ENCODE measurements around the gene ITSN2. TPM values are rescaled to one million over a fixed set of nuclear protein-coding genes. Genes with fewer than 3 reads are reported as not detected.

Gene ITSN2
- total and polyA plus RNA-seq, 2 donors (not counting 1 experiment from before 2014, with no cell fraction given) = 23.1 to 43.4 TPM

DNA sequence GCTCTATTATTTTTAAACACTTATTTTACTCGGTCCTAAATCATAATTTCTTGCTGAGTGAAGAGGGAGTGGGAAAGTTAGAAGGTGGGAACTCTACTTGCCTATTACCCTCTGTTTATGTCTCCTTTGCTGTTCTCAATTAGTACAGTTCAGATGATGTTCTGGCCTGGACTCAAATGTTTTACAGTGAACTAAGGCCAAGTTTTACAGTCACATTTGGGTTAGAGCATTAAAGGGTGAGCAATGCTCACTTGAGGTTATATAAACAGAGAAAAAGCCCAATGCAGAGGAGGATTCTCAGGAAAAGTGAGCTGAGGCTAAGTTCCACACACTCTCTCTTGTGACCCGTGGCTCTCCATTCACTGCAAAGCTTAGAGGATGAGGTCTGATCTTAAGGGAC, 52.4 kb downstream of the ITSN2 start:
- Histone ChIP-seq H3K4me1 (ENCODE audit: control insufficient read depth, extremely low read depth, insufficient read depth, low read length) (no peaks in the 10 kb centered on the region), H3K4me2 (ENCODE audit: extremely low read depth, insufficient read depth, low read length) (no peak overlapping the region), H3K9me3 (ENCODE audit: control insufficient read depth, insufficient read depth, low read depth, low read length) (no peaks in the 10 kb centered on the region), H3K27ac (ENCODE audit: insufficient read depth, low read length) (no peak overlapping the region), H3K27me3 (ENCODE audit: control insufficient read depth, insufficient read depth, low read length) (no peaks in the 10 kb centered on the region), H3K9ac (ENCODE audit: insufficient read depth, low read length) (no peak overlapping the region), H3K36me3 (ENCODE audit: control insufficient read depth, insufficient read depth, low read length) (no peaks in the 10 kb centered on the region), H4K20me1 (ENCODE audit: control insufficient read depth, extremely low read depth, insufficient read depth, low read length) (no peaks in the 10 kb centered on the region), H3K79me2 (ENCODE audit: control insufficient read depth, insufficient read depth, low read length) (no peaks in the 10 kb centered on the region), H3K4me3 (replicated peaks in 1 of 4; ENCODE audit: control extremely low read depth in 1 of 4, insufficient read depth in 1 of 4, low read depth in 3 of 4, low read length in 4 of 4) (no peak overlapping the region), H2AFZ (ENCODE audit: low read length) (no peak overlapping the region)
- DNase-seq (ENCODE audit: low read depth in 2 of 2) = peak in 1 of 2 donors; percentile 55
- no peak for TF ChIP-seq EZH2 (IDR thresholded peaks at IDR 0.05; ENCODE audit: low read length, missing control alignments)
- TF ChIP-seq, protein P1, sequence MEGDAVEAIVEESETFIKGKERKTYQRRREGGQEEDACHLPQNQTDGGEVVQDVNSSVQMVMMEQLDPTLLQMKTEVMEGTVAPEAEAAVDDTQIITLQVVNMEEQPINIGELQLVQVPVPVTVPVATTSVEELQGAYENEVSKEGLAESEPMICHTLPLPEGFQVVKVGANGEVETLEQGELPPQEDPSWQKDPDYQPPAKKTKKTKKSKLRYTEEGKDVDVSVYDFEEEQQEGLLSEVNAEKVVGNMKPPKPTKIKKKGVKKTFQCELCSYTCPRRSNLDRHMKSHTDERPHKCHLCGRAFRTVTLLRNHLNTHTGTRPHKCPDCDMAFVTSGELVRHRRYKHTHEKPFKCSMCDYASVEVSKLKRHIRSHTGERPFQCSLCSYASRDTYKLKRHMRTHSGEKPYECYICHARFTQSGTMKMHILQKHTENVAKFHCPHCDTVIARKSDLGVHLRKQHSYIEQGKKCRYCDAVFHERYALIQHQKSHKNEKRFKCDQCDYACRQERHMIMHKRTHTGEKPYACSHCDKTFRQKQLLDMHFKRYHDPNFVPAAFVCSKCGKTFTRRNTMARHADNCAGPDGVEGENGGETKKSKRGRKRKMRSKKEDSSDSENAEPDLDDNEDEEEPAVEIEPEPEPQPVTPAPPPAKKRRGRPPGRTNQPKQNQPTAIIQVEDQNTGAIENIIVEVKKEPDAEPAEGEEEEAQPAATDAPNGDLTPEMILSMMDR (conservative IDR thresholded peaks at IDR 0.05 in 1 of 2, IDR thresholded peaks at IDR 0.05 in 1 of 2; ENCODE audit: low read depth in 1 of 2, low read length in 2 of 2) = no peak

DNA sequence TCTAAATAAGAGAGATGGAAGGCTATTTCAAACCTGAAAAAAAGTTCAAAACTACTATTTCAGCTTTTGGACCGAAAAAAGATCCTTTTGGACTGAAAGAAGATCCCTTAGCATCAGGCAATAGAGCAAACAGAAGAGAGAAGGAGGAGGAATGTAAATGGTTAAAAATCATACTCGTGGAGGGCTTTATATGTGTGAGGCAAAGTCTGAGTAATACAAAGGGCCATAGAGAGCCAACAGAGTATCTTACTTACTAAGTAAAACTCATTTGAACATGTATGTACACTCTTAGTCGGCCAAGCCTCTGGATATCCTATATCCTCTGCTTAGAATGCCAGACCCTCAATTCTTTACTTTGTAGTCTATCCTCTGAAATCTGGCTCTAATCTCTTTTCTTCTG, 55.7 kb downstream of the ITSN2 start:
- no peak overlapping the region for H3K27ac ChIP-seq (ENCODE audit: insufficient read depth, low read length)
- no peak overlapping the region for H3K4me2 ChIP-seq (ENCODE audit: extremely low read depth, insufficient read depth, low read length)
- H3K9ac ChIP-seq (ENCODE audit: insufficient read depth, low read length) = no peak overlapping the region
- H4K20me1 ChIP-seq (ENCODE audit: control insufficient read depth, extremely low read depth, insufficient read depth, low read length) = no peaks in the 10 kb centered on the region
- H3K79me2 ChIP-seq (ENCODE audit: control insufficient read depth, insufficient read depth, low read length) = no peaks in the 10 kb centered on the region
- H3K36me3 ChIP-seq (ENCODE audit: control insufficient read depth, insufficient read depth, low read length) = peaks cover 3% of the 10 kb centered on the region
- DNase-seq (ENCODE audit: low read depth in 2 of 2) = peak in 1 of 2 donors; percentile 64
- H3K9me3 ChIP-seq (ENCODE audit: control insufficient read depth, insufficient read depth, low read depth, low read length) = no peaks in the 10 kb centered on the region
- H3K27me3 ChIP-seq (ENCODE audit: control insufficient read depth, insufficient read depth, low read length) = no peaks in the 10 kb centered on the region
- no peak for TF ChIP-seq EZH2 (IDR thresholded peaks at IDR 0.05; ENCODE audit: low read length, missing control alignments)
- TF ChIP-seq, protein P1 (conservative IDR thresholded peaks at IDR 0.05 in 1 of 2, IDR thresholded peaks at IDR 0.05 in 1 of 2; ENCODE audit: low read depth in 1 of 2, low read length in 2 of 2) = no peak
- H3K4me1 ChIP-seq (ENCODE audit: control insufficient read depth, extremely low read depth, insufficient read depth, low read length) = no peaks in the 10 kb centered on the region
- no peak overlapping the region for H3K4me3 ChIP-seq (replicated peaks in 1 of 4; ENCODE audit: control extremely low read depth in 1 of 4, insufficient read depth in 1 of 4, low read depth in 3 of 4, low read length in 4 of 4)
- no peak overlapping the region for H2AFZ ChIP-seq (ENCODE audit: low read length)

- Histone ChIP-seq H3K4me3 (replicated peaks in 1 of 4; ENCODE audit: control extremely low read depth in 1 of 4, insufficient read depth in 1 of 4, low read depth in 3 of 4, low read length in 4 of 4) (no peak overlapping the region), H3K27me3 (ENCODE audit: control insufficient read depth, insufficient read depth, low read length) (no peaks in the 10 kb centered on the region), H3K79me2 (ENCODE audit: control insufficient read depth, insufficient read depth, low read length) (no peaks in the 10 kb centered on the region), H3K36me3 (ENCODE audit: control insufficient read depth, insufficient read depth, low read length) (peaks cover 3% of the 10 kb centered on the region), H3K4me2 (ENCODE audit: extremely low read depth, insufficient read depth, low read length) (no peak overlapping the region), H2AFZ (ENCODE audit: low read length) (no peak overlapping the region), H3K9me3 (ENCODE audit: control insufficient read depth, insufficient read depth, low read depth, low read length) (no peaks in the 10 kb centered on the region), H3K27ac (ENCODE audit: insufficient read depth, low read length) (no peak overlapping the region), H4K20me1 (ENCODE audit: control insufficient read depth, extremely low read depth, insufficient read depth, low read length) (no peaks in the 10 kb centered on the region), H3K9ac (ENCODE audit: insufficient read depth, low read length) (no peak overlapping the region), H3K4me1 (ENCODE audit: control insufficient read depth, extremely low read depth, insufficient read depth, low read length) (no peaks in the 10 kb centered on the region)
- TF ChIP-seq, protein P1 (conservative IDR thresholded peaks at IDR 0.05 in 1 of 2, IDR thresholded peaks at IDR 0.05 in 1 of 2; ENCODE audit: low read depth in 1 of 2, low read length in 2 of 2) = no peak
- no peak for TF ChIP-seq EZH2 (IDR thresholded peaks at IDR 0.05; ENCODE audit: low read length, missing control alignments)
- peak; percentile 78 to 98 for DNase-seq (ENCODE audit: low read depth in 2 of 2)
These were observed 56.2 kb downstream of the ITSN2 start for GRCh38 chr2:24304098-24304497.
